ENCODE data around the gene SDK1. TPM values are rescaled to one million over a fixed set of nuclear protein-coding genes. Genes with fewer than 3 reads are reported as not detected.

SDK1 gene
- total RNA-seq, 4 donors from 2014 or later = 2.0 to 9.3 (median 3.8) TPM

DNA sequence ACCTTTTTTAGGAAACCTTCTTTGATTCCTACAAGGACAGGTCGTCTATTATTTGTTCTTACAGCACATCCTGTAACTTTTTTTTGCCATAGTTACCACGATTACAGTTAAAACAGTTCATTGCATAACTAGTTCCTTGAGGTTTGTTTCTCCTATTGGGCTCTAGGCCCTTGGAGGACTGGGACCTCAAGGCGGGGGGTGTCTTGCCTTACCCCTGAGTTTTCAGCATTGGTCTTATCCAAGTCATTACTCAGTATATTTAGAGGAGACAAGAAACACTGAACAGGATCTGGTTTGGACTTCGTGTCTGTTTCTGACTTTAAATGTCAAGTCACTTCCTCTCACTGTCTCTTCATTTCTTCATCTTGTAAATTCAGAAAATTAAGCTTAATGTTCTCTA is 369.8 kb downstream of the SDK1 start:
- H3K36me3 ChIP-seq = no peaks in the 10 kb centered on the region
- WGBS, 2 donors = 48 to 49% methylated on average over 4 of the region's 4 CpGs
- H3K9me3 ChIP-seq = no peaks in the 10 kb centered on the region
- no peaks in the 10 kb centered on the region for H3K4me1 ChIP-seq
- H3K4me3 ChIP-seq = no peak overlapping the region
- DNase-seq = no peak
- intact Hi-C loops (cut with DNase I) = no loop called here
- no peaks in the 10 kb centered on the region for H3K27me3 ChIP-seq
- TF ChIP-seq, protein P1, sequence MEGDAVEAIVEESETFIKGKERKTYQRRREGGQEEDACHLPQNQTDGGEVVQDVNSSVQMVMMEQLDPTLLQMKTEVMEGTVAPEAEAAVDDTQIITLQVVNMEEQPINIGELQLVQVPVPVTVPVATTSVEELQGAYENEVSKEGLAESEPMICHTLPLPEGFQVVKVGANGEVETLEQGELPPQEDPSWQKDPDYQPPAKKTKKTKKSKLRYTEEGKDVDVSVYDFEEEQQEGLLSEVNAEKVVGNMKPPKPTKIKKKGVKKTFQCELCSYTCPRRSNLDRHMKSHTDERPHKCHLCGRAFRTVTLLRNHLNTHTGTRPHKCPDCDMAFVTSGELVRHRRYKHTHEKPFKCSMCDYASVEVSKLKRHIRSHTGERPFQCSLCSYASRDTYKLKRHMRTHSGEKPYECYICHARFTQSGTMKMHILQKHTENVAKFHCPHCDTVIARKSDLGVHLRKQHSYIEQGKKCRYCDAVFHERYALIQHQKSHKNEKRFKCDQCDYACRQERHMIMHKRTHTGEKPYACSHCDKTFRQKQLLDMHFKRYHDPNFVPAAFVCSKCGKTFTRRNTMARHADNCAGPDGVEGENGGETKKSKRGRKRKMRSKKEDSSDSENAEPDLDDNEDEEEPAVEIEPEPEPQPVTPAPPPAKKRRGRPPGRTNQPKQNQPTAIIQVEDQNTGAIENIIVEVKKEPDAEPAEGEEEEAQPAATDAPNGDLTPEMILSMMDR (IDR thresholded peaks at IDR 0.05) = no peak
- TF ChIP-seq POLR2A (IDR thresholded peaks at IDR 0.05) = no peak
- no peak overlapping the region for H3K27ac ChIP-seq

DNA sequence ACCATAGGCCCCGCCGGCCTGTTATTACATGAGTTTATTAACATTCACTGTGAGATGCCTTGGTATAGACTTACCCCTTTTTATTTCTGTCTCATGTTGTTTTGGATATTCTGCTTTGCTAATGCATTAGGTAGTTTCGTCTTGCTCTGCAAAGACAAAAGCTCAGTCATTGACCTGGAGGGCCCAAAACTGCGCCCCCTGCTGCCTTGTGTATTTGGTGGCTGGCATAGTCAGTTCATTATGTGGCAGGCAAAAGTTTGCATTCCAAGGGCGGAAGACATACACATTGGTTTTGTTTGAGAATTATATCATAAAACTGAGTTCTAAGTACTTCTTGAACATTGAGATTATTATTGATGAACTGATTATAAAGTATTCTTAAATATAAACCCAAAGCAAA is 372.5 kb downstream of the SDK1 start:
- H3K4me1 ChIP-seq = no peaks in the 10 kb centered on the region
- H3K36me3 ChIP-seq = no peaks in the 10 kb centered on the region
- no peaks in the 10 kb centered on the region for H3K27me3 ChIP-seq
- WGBS, 2 donors = 79% methylated on average over 5 of the region's 5 CpGs
- intact Hi-C loops (cut with DNase I) = no loop called here
- H3K9me3 ChIP-seq = no peaks in the 10 kb centered on the region
- TF ChIP-seq, protein P1 (IDR thresholded peaks at IDR 0.05) = peak in 4 of 6 experiments; percentile 18 to 40 (median 20)
- no peak for TF ChIP-seq POLR2A (IDR thresholded peaks at IDR 0.05)
- no peak for DNase-seq
- no peak overlapping the region for H3K27ac ChIP-seq
- H3K4me3 ChIP-seq = no peak overlapping the region

DNA sequence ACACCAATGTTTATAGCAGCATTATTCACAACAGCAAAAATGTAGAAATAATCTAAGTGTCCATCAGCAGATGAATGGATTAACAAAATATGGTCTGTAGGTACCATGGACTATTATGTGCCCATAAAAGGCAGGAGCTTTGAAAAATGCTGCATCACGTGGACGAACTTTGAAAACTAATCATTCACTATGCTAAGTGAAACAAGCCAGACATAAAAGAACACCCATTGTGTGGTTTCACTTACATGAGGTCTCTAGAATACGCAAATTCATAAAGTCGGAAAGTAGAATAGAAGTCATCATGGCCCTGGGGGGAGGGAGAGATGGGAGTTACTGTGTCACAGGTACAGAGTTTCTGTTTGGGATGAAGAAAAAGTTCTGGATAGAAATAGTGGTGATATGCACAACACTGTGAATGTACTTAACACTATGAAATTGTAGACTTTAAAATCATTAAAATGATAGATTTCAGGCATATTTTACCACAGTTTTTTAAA is 377.3 kb downstream of the SDK1 start:
- Histone ChIP-seq H3K36me3 (no peaks in the 10 kb centered on the region), H3K27ac (no peak overlapping the region), H3K4me1 (no peaks in the 10 kb centered on the region), H3K27me3 (no peaks in the 10 kb centered on the region), H3K4me3 (no peak overlapping the region), H3K9me3 (no peaks in the 10 kb centered on the region)
- WGBS, 2 donors = 85 to 88% methylated on average over 4 of the region's 4 CpGs
- DNase-seq = no peak
- TF ChIP-seq, protein P1 (IDR thresholded peaks at IDR 0.05) = no peak
- no peak for TF ChIP-seq POLR2A (IDR thresholded peaks at IDR 0.05)
- intact Hi-C loops (cut with DNase I) = no loop called here

DNA sequence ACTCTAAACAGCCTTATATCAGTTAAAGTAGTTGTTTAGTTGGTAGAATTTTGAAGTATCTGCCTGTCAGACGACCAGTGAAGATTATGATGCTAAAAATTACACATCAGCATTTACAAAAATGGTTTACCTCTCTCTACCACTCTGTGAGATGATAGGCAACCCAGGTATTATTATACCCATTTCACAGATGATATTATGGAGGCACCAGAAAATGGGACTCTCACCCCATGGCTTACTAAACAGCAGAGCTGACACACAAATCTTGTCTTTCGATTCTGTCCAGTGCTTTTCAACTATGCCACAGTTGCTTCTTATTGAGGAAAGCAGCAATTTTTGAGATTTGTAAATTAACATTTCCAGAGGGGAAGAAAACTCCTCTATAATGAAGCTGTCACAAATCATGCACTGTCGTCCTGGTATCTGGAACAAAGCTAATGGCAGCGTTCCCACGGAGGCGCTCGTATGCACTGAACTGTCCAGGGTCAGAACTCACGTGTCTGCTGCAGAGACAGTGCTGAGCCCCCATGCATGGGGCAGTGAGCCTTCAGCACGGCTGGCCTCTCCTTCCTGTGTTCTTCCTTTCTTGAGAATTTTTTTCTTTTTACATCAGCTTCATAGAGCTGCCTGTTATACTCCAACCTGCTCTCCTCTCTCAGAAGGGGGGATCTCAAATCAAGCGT is 381.1 kb downstream of the SDK1 start:
- TF ChIP-seq, protein P1 (IDR thresholded peaks at IDR 0.05) = no peak
- no peak for TF ChIP-seq POLR2A (IDR thresholded peaks at IDR 0.05)
- DNase-seq = no peak
- Histone ChIP-seq H3K9me3 (no peaks in the 10 kb centered on the region), H3K4me1 (no peaks in the 10 kb centered on the region), H3K4me3 (no peak overlapping the region), H3K27me3 (no peaks in the 10 kb centered on the region), H3K36me3 (no peaks in the 10 kb centered on the region), H3K27ac (no peak overlapping the region)
- intact Hi-C loops (cut with DNase I) = no loop called here
- WGBS, 2 donors = 40 to 55% methylated on average over 10 of the region's 10 CpGs

DNA sequence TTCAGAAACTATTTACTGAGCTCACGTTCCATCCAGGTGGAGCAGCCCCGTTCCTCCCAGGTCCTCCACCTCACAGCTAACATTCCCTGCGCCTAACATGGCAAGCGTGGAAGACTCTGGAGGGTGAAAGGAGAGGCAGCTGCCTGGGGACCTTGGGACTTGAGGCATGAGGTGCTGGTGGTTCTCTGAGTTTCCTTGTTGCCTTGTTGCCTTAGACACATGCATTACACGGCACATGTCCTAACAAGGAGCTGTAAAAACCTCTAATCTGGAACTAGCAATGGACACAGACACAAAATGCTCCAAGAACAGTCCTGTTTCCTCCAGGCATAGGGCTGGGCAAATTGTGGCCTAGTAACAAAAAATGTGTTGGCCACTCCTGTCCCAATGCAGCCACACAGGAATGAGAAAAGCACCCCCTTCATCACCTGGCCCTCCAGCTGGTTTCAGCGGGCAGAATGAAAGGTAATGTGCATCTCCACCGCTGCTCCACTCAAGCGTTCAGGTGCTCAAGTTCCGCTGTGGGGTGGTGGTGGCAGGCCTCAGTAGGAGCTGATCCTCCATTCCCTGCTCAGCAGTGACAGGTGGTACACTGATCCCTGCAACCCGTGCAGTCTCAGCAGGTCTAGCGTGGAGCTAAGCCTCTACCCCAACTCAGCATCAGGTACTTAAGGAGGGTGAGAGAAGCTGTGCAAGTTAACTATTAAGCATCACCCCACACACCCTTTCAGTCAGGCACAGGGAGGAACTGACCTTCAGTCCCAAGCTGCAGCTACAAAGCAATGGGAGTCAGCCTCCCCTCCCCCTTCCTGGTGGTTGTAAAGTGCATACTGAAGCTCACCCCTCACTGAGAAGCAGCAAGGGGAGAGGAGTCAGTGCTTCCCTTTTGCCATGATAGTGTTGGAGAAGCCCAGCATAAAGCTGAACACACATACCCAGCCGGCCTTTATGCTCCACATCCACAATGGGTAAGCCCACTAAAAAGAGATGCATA is 382.8 kb downstream of the SDK1 start:
- 83 to 97% methylated on average over 9 of the region's 12 CpGs for WGBS, 2 donors
- no peak overlapping the region for H3K27ac ChIP-seq
- no peaks in the 10 kb centered on the region for H3K9me3 ChIP-seq
- H3K4me1 ChIP-seq = no peaks in the 10 kb centered on the region
- TF ChIP-seq, protein P1 (IDR thresholded peaks at IDR 0.05) = no peak
- no peak for TF ChIP-seq POLR2A (IDR thresholded peaks at IDR 0.05)
- H3K27me3 ChIP-seq = no peaks in the 10 kb centered on the region
- no peak for DNase-seq
- H3K36me3 ChIP-seq = no peaks in the 10 kb centered on the region
- intact Hi-C loops (cut with DNase I) = no loop called here
- H3K4me3 ChIP-seq = no peak overlapping the region
